ENCODE measurements around the gene SMC1A.

The SMC1A gene

DNA sequence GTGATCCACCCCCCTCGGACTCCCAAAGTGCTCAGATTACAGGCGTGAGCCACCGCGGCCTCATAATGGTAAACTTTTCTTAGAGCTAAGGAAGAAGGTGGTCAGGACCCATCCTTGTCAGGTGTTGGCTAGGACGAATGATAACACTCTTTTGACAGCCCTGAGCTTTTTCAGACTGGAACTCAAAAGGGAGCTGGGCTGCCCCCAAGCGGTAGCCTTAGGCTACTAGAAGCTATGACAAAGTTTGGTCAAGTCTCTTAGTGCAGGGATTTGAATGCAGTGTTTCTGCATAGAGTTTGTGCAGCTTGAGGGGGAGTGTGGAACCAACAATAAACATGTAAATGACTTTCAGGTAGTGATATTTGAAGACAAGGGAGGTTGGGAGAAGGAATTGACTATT is 23.5 kb upstream of the SMC1A start:
- H3K27ac ChIP-seq = no peak overlapping the region
- TF ChIP-seq, protein P1, sequence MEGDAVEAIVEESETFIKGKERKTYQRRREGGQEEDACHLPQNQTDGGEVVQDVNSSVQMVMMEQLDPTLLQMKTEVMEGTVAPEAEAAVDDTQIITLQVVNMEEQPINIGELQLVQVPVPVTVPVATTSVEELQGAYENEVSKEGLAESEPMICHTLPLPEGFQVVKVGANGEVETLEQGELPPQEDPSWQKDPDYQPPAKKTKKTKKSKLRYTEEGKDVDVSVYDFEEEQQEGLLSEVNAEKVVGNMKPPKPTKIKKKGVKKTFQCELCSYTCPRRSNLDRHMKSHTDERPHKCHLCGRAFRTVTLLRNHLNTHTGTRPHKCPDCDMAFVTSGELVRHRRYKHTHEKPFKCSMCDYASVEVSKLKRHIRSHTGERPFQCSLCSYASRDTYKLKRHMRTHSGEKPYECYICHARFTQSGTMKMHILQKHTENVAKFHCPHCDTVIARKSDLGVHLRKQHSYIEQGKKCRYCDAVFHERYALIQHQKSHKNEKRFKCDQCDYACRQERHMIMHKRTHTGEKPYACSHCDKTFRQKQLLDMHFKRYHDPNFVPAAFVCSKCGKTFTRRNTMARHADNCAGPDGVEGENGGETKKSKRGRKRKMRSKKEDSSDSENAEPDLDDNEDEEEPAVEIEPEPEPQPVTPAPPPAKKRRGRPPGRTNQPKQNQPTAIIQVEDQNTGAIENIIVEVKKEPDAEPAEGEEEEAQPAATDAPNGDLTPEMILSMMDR (conservative IDR thresholded peaks at IDR 0.05) = peak; percentile 53; the same call in 1 of the 2 replicates

DNA sequence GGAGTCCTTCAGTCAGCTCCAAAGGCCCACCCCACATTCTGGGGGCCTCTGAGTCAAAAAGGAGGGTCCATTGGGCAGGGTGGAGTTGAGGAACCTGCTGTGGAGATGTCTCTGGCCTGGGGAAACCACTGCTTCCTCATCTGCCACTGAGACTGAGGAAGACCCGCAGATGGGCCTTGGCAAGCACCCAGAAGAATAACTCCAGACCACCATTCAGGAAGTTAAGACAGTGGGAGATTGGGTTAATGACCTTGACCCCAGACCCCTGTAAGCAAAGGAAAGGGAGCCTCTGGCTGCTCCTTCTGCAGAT is 19.8 kb upstream of the SMC1A start:
- TF ChIP-seq, protein P1 (conservative IDR thresholded peaks at IDR 0.05) = no peak
- no peak overlapping the region for H3K27ac ChIP-seq

DNA sequence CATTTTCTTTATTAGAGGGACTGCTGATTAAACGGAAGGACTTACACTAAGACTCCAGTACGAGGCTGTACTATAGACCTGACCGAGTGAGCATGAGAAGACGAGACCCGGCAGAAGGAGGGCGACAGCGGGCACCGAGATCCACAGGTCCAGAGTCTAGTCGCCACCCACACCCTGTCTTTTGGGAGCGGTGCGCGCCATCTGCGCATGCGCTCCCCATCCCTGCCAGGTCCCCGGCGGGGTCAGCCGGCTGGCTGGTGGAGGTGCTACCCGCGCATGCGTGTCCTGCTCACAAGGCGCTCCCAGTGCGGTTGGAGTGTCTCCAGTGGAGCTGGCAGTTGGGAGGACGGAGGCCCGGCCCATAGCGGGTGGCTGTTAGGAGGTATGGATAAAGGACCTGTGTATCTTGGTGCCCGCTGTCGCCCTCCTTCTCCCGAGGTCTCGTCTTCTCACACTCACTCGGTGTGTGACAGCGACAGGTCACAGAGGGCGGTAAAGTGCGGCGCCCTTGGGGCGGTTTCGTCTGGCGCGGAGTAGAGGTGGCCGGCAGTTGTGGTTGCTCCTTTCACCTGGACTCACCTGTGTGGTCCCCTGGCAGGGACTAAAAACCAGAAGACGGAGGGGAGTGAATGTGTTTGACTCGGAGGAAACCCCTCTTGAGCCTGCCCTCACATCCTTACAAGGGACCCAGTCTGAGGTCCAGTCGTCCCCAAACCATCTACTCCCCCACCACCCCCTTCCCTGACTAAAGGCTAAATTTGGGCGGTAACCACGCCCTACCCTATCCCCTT is 19.3 kb upstream of the SMC1A start:
- no peak overlapping the region for H3K27ac ChIP-seq

DNA sequence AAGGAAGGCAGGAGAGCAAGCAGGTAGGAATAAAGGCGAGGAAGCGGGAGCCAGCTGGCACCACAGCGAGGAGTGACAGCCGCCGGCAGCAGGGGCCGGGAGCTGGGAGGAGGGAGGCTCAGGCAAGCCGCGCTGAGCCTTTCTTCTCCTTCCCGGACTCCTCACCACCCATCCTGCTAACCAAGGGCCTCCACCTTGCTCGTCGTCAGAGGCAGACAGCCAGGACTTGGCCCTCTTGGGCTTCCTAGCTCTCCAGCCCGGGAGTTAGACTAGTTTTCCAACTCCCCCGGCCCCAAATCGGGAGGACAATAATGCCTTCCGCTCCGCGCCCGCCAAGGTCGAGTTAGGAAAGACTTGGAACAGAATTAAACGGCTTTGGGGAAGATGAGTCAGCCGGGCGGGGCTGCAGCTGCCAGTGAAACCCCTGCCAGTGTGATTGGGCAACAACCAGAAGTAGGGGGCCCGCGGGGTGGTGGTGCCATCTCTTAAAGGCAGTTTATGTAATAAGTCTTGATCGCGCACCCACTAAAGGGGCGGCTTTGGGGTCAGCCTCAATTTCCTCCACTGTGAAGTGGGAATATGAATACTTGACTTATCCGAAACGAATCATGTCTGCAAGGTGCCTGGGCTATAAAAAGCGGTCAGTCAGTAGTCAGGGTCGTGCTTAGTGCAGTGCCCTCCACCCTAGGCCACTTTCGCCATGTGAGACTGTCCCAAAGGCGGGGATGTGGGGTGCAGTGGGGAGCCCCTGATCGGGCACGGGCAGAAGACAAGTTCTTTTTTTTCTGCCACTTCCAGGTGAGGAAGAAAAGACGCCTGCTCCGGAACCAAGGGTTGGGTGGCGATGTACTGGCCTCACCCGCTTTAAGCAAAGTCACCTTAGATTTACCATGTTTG is 18.4 kb upstream of the SMC1A start:
- no peak overlapping the region; the same call in 1 of the 2 replicates for H3K27ac ChIP-seq

More for the DNA sequence above, 19.3 kb upstream of the SMC1A start:
- TF ChIP-seq, protein P1 (conservative IDR thresholded peaks at IDR 0.05) = no peak

DNA sequence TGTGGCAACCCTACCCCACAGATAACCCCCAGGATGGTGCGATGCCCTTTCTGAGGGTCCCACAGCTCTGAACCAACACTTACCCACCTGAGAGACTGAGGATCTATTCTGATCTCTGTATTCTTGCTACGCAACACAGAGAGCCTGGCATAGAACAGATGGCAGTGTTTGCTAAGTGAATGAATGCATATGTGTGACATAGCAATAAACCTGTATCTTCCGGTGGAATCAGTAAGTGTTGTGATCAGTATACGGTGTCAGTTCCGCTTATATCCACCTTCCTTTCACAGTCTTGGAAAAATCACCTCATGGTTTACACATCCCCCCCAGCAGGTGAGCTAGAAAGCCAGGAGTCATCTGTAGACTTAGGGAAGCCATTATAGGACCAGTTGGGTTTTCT is 17.6 kb upstream of the SMC1A start:
- TF ChIP-seq, protein P1 (conservative IDR thresholded peaks at IDR 0.05) = no peak
- no peak overlapping the region for H3K27ac ChIP-seq

More for the DNA sequence above, 18.4 kb upstream of the SMC1A start:
- TF ChIP-seq, protein P1 (conservative IDR thresholded peaks at IDR 0.05) = no peak

DNA sequence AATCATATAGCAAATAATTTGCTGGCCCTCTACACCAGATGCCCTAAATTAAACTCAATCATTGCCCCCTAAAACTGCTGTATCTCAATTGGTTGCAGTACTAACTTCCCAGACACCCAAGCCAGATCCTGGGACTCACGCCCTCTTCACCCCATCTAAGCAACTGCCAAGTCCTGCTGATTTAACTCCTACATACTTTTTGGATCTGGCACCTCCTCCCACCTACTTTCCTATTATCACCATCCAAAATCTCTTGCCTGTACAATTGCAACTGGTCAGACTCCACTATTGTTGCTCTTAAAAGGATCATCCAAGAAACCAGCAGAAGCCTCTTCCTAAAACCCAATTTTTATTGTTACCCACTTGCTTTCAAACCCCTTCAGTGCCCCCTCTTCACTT is 16.4 kb upstream of the SMC1A start:
- TF ChIP-seq, protein P1 (conservative IDR thresholded peaks at IDR 0.05) = no peak
- no peak overlapping the region for H3K27ac ChIP-seq

DNA sequence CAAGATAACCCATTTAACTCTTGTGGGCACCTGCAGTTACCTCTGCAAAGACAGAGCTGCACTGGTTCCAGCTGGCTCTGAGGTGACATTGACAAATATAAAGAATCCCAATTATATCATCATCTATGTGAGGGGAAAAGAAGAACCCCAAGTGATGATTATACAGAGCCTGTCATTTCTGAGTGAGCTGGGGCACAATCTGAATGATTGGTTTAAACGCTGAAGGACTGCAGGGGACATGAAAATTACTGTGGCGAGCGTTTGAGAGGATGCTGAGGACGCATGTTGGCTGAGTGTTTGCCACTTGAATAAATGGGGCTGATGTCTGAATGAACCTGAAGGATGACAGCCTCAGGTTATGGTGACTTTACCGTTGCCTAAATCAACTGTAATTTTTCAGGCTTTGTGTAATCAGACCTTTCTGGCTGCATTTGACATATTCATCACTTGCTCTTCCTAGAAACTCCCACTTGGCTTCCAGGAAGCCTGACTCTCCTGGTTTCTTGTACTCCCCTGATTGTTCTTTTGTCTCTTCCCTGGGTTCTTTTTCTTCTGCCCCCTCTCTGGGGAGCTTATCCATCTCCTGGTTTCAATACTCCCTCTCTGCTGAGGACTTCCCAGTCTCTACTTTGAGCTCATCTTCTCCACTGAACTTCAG is 15.8 kb upstream of the SMC1A start:
- no peak overlapping the region for H3K27ac ChIP-seq
- TF ChIP-seq, protein P1 (conservative IDR thresholded peaks at IDR 0.05) = no peak
